Ovary (tissue), 3 donors: Measurements from ENCODE around the gene STXBP4.

Experiments used
- EP300 ChIP-seq: sonication (generic); formaldehyde crosslinking; IDR thresholded peaks from one replicate; pipeline ENCODE4 v1.6.1; 2017; ENCODE audit warnings: antibody characterized with exemption
- POLR2A ChIP-seq: fragments of 450-650 bp; IDR thresholded peaks from one replicate; pipeline ENCODE4 v1.6.1; 2017; ENCODE audit warnings: antibody characterized with exemption, mild to moderate bottlenecking, moderate library complexity
- TF ChIP-seq, protein P1 (sequence below), 3 donors: fragments of 450-650 bp in 2 of 3; fragments of 200-600 bp in 1 of 3; IDR thresholded peaks; one replicate each; pipeline versions ENCODE4 v1.5.1 to v1.8.0; 2016 to 2022; ENCODE audit warnings: antibody characterized with exemption in 3 of 3, mild to moderate bottlenecking in 1 of 3
- donor health status: DM: no; HTN: no; CAD: no.

GRCh38 chr17:55133583-55133982, 165.0 kb downstream of the STXBP4 start:
- no peak for TF ChIP-seq POLR2A
- TF ChIP-seq, protein P1, sequence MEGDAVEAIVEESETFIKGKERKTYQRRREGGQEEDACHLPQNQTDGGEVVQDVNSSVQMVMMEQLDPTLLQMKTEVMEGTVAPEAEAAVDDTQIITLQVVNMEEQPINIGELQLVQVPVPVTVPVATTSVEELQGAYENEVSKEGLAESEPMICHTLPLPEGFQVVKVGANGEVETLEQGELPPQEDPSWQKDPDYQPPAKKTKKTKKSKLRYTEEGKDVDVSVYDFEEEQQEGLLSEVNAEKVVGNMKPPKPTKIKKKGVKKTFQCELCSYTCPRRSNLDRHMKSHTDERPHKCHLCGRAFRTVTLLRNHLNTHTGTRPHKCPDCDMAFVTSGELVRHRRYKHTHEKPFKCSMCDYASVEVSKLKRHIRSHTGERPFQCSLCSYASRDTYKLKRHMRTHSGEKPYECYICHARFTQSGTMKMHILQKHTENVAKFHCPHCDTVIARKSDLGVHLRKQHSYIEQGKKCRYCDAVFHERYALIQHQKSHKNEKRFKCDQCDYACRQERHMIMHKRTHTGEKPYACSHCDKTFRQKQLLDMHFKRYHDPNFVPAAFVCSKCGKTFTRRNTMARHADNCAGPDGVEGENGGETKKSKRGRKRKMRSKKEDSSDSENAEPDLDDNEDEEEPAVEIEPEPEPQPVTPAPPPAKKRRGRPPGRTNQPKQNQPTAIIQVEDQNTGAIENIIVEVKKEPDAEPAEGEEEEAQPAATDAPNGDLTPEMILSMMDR (IDR thresholded peaks at IDR 0.05): no peak
- TF ChIP-seq EP300: no peak
